Measurements from ENCODE around the gene CHAT. TPM values are rescaled to one million over a fixed set of nuclear protein-coding genes. Genes with fewer than 3 reads are reported as not detected.

The CHAT gene
- total RNA-seq, 2 experiments from 2014 or later = not detected

DNA sequence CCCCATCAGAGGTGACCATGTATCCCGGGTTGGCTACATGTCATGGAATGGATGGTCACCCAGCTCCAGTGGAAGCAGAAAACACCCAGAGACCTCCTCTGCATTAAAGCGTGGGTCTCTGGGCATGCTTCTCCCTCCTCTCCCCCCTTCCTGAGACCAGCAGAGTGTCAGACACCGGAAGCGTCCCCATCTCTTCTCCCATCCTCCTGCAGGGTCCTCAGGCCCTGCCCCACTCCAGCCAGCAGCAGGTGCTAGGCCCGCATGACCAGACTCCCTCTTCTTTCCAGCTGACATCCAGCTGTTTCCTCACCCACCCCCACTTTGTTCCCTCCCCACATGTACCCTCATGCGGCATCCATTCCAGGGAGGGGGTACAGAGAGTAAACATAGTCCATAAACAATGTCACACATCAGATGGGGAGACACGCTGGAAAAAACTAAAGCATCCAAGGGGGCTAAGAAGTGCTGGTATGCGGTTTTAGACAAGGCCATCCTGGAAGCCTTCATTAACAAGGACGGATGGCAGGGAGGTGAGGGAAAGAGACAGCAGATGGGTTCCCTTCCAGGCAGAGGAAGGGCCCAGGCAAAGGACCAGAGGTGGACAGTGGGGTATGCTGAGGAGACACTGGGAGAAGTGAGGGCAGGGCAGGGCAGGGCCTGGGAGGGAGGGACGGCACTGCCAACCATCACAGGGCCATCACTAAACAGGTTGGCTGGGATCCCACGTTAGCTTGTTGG is 16.2 kb upstream of the CHAT start:
- H2AFZ ChIP-seq (ENCODE audit: low read length) = no peak overlapping the region
- no TSS peak for BruUV-seq (replicated peaks)
- CTCF ChIA-PET (ENCODE audit: unreplicated experiment) = no interaction called here

DNA sequence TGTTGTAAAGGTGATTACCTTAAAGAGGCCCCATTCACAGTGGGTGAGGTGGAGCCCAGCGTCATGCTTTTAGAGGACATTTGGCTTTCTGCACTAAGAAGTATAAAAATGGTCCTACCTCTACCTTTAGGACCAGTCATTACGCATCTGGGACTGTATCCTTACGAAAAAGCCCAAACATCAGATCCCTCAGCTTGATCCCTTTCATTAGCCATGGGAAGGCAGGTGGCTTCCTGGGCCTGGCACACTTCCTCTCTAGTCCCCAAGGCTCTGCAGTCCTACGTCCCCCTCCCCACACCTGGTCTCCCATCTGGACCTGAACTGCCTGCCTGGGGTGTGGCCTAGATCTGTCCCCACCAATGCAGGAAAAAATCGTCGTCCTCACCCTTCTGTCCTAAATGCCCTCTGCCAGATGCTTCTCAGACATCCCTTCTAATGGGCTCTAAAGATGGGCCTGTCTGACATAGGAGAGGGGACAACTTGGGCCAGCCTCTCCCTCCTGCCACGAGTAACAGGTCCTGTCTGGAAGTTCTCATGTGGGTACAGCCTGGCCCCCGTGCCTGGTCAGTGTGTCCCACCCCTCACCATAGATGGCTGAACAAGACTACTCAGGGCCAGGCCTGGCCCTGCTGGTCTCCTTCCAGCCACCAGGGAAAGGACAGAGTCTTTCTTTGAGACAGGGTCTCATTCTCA is 15.5 kb upstream of the CHAT start:
- ChIA-PET POLR2A (no interaction called here), CTCF (ENCODE audit: unreplicated experiment) (no interaction called here)
- H2AFZ ChIP-seq (ENCODE audit: low read length) = no peak overlapping the region
- intact Hi-C loops (cut with micrococcal nuclease; ENCODE audit: unreplicated experiment) = no loop called here
- H3K4me1 ChIP-seq (ENCODE audit: insufficient read depth, low read length, poor library complexity, severe bottlenecking) = no peaks in the 10 kb centered on the region
- H3K4me2 ChIP-seq (ENCODE audit: low read length) = no peak overlapping the region
- H3K9me2 ChIP-seq (ENCODE audit: insufficient read depth, low read length) = no peaks in the 10 kb centered on the region
- no peak overlapping the region for H3K27ac ChIP-seq (ENCODE audit: low read depth, low read length, poor library complexity, severe bottlenecking)
- no peak for TF ChIP-seq EZH2phosphoT487 (IDR thresholded peaks at IDR 0.05; ENCODE audit: borderline replicate concordance, low read depth, low read length)
- TF ChIP-seq, protein P1, sequence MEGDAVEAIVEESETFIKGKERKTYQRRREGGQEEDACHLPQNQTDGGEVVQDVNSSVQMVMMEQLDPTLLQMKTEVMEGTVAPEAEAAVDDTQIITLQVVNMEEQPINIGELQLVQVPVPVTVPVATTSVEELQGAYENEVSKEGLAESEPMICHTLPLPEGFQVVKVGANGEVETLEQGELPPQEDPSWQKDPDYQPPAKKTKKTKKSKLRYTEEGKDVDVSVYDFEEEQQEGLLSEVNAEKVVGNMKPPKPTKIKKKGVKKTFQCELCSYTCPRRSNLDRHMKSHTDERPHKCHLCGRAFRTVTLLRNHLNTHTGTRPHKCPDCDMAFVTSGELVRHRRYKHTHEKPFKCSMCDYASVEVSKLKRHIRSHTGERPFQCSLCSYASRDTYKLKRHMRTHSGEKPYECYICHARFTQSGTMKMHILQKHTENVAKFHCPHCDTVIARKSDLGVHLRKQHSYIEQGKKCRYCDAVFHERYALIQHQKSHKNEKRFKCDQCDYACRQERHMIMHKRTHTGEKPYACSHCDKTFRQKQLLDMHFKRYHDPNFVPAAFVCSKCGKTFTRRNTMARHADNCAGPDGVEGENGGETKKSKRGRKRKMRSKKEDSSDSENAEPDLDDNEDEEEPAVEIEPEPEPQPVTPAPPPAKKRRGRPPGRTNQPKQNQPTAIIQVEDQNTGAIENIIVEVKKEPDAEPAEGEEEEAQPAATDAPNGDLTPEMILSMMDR (conservative IDR thresholded peaks at IDR 0.05; ENCODE audit: low read length) = no peak
- H3K79me2 ChIP-seq (ENCODE audit: insufficient read depth, low read depth, low read length) = no peaks in the 10 kb centered on the region
- H3K9me3 ChIP-seq (ENCODE audit: low read length) = no peaks in the 10 kb centered on the region
- no peak for DNase-seq (ENCODE audit: low spot score)
- no TSS peak for BruUV-seq (replicated peaks)
- no peaks in the 10 kb centered on the region for H3K36me3 ChIP-seq (ENCODE audit: insufficient read depth, low read length)
- H3K4me3 ChIP-seq (ENCODE audit: low read depth, low read length, poor library complexity, severe bottlenecking) = no peak overlapping the region
- H4K20me1 ChIP-seq (ENCODE audit: insufficient read depth, low read length) = no peaks in the 10 kb centered on the region

More for the DNA sequence above, 16.2 kb upstream of the CHAT start:
- H3K9me2 ChIP-seq (ENCODE audit: insufficient read depth, low read length) = no peaks in the 10 kb centered on the region
- no peak for TF ChIP-seq EZH2phosphoT487 (IDR thresholded peaks at IDR 0.05; ENCODE audit: borderline replicate concordance, low read depth, low read length)
- TF ChIP-seq, protein P1 (conservative IDR thresholded peaks at IDR 0.05; ENCODE audit: low read length) = no peak
- no peak overlapping the region for H3K27ac ChIP-seq (ENCODE audit: low read depth, low read length, poor library complexity, severe bottlenecking)
- H4K20me1 ChIP-seq (ENCODE audit: insufficient read depth, low read length) = no peaks in the 10 kb centered on the region
- no peak for DNase-seq (ENCODE audit: low spot score)
- POLR2A ChIA-PET = no interaction called here
- H3K79me2 ChIP-seq (ENCODE audit: insufficient read depth, low read depth, low read length) = no peaks in the 10 kb centered on the region
- no peaks in the 10 kb centered on the region for H3K9me3 ChIP-seq (ENCODE audit: low read length)
- intact Hi-C loops (cut with micrococcal nuclease; ENCODE audit: unreplicated experiment) = no loop called here
- no peaks in the 10 kb centered on the region for H3K36me3 ChIP-seq (ENCODE audit: insufficient read depth, low read length)
- H3K4me3 ChIP-seq (ENCODE audit: low read depth, low read length, poor library complexity, severe bottlenecking) = no peak overlapping the region
- no peak overlapping the region for H3K4me2 ChIP-seq (ENCODE audit: low read length)
- no peaks in the 10 kb centered on the region for H3K4me1 ChIP-seq (ENCODE audit: insufficient read depth, low read length, poor library complexity, severe bottlenecking)

DNA sequence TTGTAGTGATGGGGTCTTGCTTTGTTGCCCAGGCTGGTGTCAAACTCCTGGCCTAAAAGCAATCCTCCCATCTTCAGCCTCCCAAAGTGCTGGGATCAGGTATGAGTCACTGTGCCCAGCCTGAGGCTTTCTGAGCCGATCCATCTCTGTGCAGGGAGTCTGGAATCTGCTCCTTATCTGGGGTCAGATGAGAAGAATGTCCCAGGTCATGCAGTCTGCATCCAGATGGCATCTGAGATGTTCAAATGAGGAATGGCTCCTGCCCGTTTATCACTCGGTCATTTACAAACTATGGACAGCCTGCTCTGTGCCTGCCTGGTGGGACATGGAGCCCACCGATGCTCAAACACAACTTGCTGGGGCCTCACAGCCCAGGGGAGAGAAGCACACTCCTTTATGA is 14.9 kb upstream of the CHAT start:
- no peak for DNase-seq (ENCODE audit: low spot score)
- H3K4me3 ChIP-seq (ENCODE audit: low read depth, low read length, poor library complexity, severe bottlenecking) = no peak overlapping the region
- H3K9me3 ChIP-seq (ENCODE audit: low read length) = no peaks in the 10 kb centered on the region
- H3K9me2 ChIP-seq (ENCODE audit: insufficient read depth, low read length) = no peaks in the 10 kb centered on the region
- CTCF ChIA-PET (ENCODE audit: unreplicated experiment) = no interaction called here
- no peak for TF ChIP-seq EZH2phosphoT487 (IDR thresholded peaks at IDR 0.05; ENCODE audit: borderline replicate concordance, low read depth, low read length)
- TF ChIP-seq, protein P1 (conservative IDR thresholded peaks at IDR 0.05; ENCODE audit: low read length) = no peak
- no peaks in the 10 kb centered on the region for H3K4me1 ChIP-seq (ENCODE audit: insufficient read depth, low read length, poor library complexity, severe bottlenecking)
- H3K27ac ChIP-seq (ENCODE audit: low read depth, low read length, poor library complexity, severe bottlenecking) = no peak overlapping the region
- no peak overlapping the region for H3K4me2 ChIP-seq (ENCODE audit: low read length)
- H3K79me2 ChIP-seq (ENCODE audit: insufficient read depth, low read depth, low read length) = no peaks in the 10 kb centered on the region
- no peaks in the 10 kb centered on the region for H3K36me3 ChIP-seq (ENCODE audit: insufficient read depth, low read length)
- no peaks in the 10 kb centered on the region for H4K20me1 ChIP-seq (ENCODE audit: insufficient read depth, low read length)
- H2AFZ ChIP-seq (ENCODE audit: low read length) = no peak overlapping the region
- no TSS peak for BruUV-seq (replicated peaks)
- intact Hi-C loops (cut with micrococcal nuclease; ENCODE audit: unreplicated experiment) = no loop called here
- POLR2A ChIA-PET = no interaction called here

All from OCI-LY7 (cell line).